ENCODE measurements around the gene GPC6.
"Not testable (repeated sequence)": the region's sequence is repeated elsewhere in the genome, so short reads cannot be mapped to it uniquely, and the experiment has no call there.

The GPC6 gene

GRCh38 chr13:94195715-94196114 is 969.1 kb downstream of the GPC6 start:
- no peak for DNase-seq

- no peak for DNase-seq
These were observed 969.8 kb downstream of the GPC6 start for GRCh38 chr13:94196413-94196812.

GRCh38 chr13:94198681-94199080 is 972.1 kb downstream of the GPC6 start:
- DNase-seq = no peak

- DNase-seq = no peak
These were observed 972.5 kb downstream of the GPC6 start for GRCh38 chr13:94199135-94199534.

- DNase-seq = no peak
These were observed 974.4 kb downstream of the GPC6 start for GRCh38 chr13:94201022-94201421.

GRCh38 chr13:94204163-94204562 is 977.6 kb downstream of the GPC6 start:
- DNase-seq = no peak

- DNase-seq = no peak
These were observed 978.3 kb downstream of the GPC6 start for GRCh38 chr13:94204946-94205345.

GRCh38 chr13:94205896-94206295 is 979.3 kb downstream of the GPC6 start:
- no peak for DNase-seq

- no peak for DNase-seq
These were observed 982.5 kb downstream of the GPC6 start for GRCh38 chr13:94209117-94209516.

GRCh38 chr13:94209913-94210312 is 983.3 kb downstream of the GPC6 start:
- not testable (repeated sequence) for DNase-seq

GRCh38 chr13:94210816-94211215 is 984.2 kb downstream of the GPC6 start:
- no peak for DNase-seq

- no peak for DNase-seq
These were observed 985.6 kb downstream of the GPC6 start for GRCh38 chr13:94212196-94212595.

GRCh38 chr13:94214121-94214520 is 987.5 kb downstream of the GPC6 start:
- DNase-seq = no peak

GRCh38 chr13:94214975-94215374 is 988.4 kb downstream of the GPC6 start:
- no peak for DNase-seq

GRCh38 chr13:94216476-94216875 is 989.9 kb downstream of the GPC6 start:
- no peak for DNase-seq

- DNase-seq = no peak
These were observed 990.8 kb downstream of the GPC6 start for GRCh38 chr13:94217370-94217769.

GRCh38 chr13:94218537-94218936 is 991.9 kb downstream of the GPC6 start:
- no peak for DNase-seq

- DNase-seq = no peak
These were observed 992.3 kb downstream of the GPC6 start for GRCh38 chr13:94218951-94219350.

- no peak for DNase-seq
These were observed 998.1 kb downstream of the GPC6 start for GRCh38 chr13:94224670-94225069.

GRCh38 chr13:94227255-94227879 is 1000.8 kb downstream of the GPC6 start:
- DNase-seq = no peak

GRCh38 chr13:94228763-94229162 is 1002.2 kb downstream of the GPC6 start:
- no peak for DNase-seq

- DNase-seq = no peak
These were observed 1005.7 kb downstream of the GPC6 start for GRCh38 chr13:94232161-94232950.

GRCh38 chr13:94232956-94233355 is 1006.3 kb downstream of the GPC6 start:
- no peak for DNase-seq

- no peak for DNase-seq
These were observed 1006.8 kb downstream of the GPC6 start for GRCh38 chr13:94233401-94233800.

GRCh38 chr13:94233837-94234236 is 1007.2 kb downstream of the GPC6 start:
- no peak for DNase-seq

Data from CD4-positive, alpha-beta T cell treated with Interleukin-21 for 1 hour (primary cell).